Anterior cingulate cortex (tissue), 58 donors: ENCODE data around the gene GRHL3.
A peak's percentile ranks its signal among the peaks of the same experiment; 100 is the strongest.
"Not testable (repeated sequence)": the region's sequence is repeated elsewhere in the genome, so short reads cannot be mapped to it uniquely, and the experiment has no call there.

Source experiments
- DNase-seq, 58 donors: peaks; one replicate each; lab custom pipeline; 2025; lab: John Stamatoyannopoulos, UW

The GRHL3 gene

DNA sequence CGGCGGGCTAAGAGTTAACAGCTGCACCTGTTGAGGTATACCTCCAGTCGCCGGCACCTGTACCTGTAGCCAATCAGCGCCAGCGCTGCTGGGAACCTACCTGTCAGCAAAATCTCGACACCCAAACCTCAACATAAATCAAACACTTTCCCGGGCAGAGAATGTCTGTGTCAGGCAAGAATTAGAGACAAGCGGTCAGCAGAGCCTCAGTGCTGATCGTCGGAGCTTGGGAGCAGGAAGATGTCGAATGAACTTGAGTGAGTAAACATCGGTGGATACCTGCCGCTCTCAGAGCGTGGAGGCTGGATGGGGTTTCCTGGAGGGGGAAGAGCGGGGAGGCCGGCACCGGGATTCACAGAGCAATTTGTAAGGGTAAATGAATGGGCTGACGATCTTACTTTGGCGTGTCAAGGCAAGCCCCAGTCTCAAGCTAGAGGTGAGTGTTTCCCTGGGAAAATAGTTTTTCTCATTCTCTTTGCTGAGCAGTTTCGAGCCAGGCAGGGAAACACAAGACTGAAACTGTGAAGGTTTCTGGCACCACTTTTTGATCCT, at the start of gene GRHL3:
Gene GRHL3 (plus strand): TSS at position 46 of the 552 bp plus-strand sequence. CDS start 195 bp downstream, at position 241.
- DNase-seq, result no peak

GRCh38 chr1:24274203-24275103, 44.7 kb upstream of the GRHL3 start:
- not testable (repeated sequence) for DNase-seq

DNA sequence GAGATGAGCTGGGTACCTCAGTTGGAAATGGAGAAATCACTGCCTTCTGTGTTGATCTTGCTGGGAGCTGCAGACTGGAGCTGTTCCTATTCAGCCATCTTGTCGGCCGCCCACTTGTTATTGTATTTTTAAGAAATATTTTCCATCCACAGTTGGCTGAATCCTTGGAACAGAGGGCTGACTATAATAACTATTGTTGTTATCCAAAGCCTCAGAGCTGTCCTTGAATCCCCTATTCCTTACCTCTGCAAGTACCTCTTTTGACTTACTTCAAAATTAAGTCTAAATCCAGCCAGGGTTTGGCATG, 44.1 kb upstream of the GRHL3 start:
- DNase-seq, result no peak

DNA sequence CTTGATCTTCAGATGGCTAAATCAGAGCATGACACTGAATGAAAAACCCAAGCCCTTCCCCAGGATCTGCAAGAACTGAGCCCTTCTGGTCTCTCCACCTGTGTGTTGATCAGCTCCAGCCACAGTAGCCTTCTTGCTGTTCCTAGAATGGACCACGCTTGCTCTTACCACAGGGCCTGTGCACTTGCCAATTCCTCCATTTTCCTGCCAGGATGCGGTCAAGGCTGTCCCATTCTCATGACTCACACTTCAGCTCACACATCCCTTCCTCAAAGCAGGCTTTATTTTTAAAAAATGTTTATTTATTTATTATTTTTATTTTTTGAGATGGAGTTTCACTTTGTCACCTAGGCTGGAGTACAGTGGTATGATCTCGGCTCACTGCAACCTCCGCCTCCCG, 43.6 kb upstream of the GRHL3 start:
- no peak for DNase-seq

DNA sequence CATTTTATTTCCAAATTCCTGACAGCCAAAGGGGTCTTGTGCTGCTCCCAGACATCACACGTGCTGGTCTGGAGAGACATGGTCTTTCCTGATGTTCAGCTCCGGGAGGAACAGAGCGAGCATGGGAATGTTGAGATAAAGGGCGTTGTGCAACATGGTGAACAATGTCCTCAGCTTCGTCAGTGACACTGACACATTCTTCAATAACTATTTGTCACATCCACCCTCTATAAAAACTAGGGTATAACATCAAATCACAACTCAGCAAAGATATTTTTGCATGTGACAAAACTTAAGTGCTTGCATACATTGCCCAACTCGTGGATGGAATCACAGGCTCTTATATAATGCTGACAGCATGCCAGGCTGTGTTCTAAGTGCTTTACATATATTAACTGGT, 42.4 kb upstream of the GRHL3 start:
- no peak for DNase-seq

DNA sequence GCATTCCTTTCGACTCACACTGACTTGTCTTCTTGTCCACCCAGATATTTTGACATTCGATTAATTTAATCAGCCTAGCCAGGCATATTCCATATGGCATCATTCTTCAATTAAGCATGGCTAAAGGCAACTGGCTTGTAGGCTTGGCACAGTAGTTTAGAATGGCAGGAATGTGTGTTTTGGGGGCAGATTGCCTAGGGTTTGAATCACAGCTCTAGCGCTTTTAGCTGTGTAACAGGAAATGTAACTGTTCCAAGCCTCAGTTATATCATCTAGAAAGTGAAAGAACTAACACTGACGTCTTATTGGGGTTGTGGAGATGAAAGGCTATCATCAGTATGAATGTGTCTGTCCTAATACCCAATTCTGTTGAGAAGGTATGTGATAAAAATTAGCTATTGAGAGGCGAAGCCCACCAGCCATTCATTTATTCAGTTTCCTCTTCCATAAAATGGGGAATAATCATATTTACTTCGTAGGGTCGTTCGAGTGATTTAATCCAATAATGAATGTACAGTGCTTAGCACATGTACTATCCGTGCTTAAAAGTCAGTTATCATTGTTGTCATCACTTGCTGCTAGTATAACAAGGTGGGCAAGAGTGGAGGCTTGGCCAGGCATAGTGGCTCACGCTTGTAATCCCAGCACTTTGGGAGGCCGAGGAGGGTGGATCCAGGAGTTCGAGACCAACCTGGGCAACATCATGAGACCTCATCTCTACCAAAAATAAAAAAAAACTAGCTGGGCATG, 41.6 kb upstream of the GRHL3 start:
- DNase-seq, result no peak

GRCh38 chr1:24278726-24279125, 40.4 kb upstream of the GRHL3 start:
- DNase-seq, result no peak

DNA sequence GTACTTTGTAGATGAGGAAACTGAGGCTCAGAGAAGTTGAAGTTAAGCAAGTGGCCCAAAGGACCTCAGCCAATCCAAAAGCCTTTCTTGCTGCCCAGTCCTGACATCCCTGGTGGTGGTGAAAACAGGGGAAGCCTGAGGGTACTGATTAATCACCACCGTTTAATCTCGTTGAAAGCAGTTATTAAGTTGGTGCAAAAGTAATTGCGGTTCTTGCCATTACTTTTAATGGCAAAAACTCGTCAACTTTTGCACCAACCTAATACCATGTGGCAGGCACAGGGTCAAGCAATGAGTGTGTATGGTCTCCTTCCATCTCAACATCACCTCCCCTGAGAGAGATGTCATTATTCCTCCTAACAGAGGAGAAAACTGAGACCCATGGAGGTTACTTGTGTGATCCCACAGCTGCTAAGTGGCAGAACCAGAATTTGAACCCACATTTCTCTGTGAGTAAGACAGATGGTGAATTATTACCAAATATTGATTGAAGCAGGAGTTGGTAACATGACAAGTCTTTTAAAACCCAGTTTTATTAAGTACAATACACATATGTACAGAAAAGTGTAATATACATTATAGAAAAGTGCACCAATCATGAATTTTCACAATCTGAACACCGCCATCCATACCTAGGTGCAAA, 39.4 kb upstream of the GRHL3 start:
- DNase-seq, result no peak

GRCh38 chr1:24281591-24281990, 37.6 kb upstream of the GRHL3 start:
- no peak for DNase-seq

GRCh38 chr1:24282491-24282890, 36.7 kb upstream of the GRHL3 start:
- no peak for DNase-seq

- no peak for DNase-seq
Observed at GRCh38 chr1:24283326-24284155, 35.6 kb upstream of the GRHL3 start.

- no peak for DNase-seq
Observed at GRCh38 chr1:24284156-24284471, 35.0 kb upstream of the GRHL3 start.

DNA sequence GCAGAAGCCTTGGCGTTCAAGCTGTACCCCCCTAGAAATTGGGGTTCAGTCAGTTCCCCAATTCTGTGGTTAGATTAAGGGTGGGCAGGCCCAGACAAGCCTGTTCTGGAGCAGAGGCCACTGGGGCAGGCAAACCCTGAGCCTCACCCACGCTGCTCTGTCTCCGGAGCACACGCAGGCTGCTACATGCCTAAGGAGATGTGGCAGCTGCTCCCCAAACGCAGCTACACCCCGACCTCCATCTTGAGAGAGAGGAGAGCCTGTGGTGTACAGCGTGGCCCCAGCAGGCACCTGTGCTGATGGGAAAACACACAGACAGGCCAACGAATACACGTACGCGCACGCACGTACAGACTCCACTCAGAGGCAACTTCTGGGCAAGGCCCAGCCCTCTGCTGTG, 33.9 kb upstream of the GRHL3 start:
- no peak for DNase-seq

- no peak for DNase-seq
Observed at GRCh38 chr1:24286246-24287010, 32.7 kb upstream of the GRHL3 start.

GRCh38 chr1:24287779-24288178, 31.4 kb upstream of the GRHL3 start:
- DNase-seq, result not testable (repeated sequence)

DNA sequence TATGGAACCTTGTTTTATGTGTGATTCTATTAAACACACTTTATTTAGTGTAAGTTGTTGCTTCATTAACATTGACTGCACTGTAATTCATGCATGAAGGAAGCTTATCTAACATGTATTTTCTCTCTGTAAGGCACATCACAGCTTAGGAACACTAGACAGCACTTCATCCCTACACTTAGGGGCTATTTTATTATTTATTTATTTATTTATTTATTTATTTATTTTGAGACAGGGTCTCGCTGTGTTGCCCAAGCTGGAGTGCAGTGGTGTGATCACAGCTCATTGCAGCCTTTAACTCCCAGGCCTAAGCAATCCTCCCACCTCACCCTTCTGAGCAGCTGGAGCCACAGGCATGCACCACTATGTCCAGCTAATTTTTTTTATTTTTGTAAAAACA, 30.7 kb upstream of the GRHL3 start:
- no peak for DNase-seq

- DNase-seq, result peak in 56 of 58 donors; percentile 20 to 91 (median 76)
Observed at GRCh38 chr1:24289937-24290595, 29.1 kb upstream of the GRHL3 start.

GRCh38 chr1:24290933-24291487, 28.1 kb upstream of the GRHL3 start:
- DNase-seq, result no peak

DNA sequence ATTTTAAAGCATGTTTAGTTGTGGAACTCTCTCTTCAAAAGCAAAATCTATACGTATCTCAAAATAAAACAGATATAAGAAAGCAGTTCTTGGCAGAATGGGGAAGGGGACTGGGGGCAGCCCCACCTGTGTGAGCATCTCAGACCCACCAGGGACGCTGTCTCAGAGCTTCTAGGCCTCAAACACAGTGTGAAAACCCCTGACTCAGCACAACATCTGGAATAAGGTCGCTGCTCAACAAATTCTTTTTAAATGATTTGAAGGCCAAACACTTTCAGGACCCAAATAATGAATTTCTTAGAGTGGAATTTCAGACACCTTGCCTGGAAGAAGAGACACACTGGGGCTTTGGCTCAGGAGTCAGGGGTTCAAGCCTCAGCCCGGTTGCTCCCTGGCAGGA, 27.1 kb upstream of the GRHL3 start:
- DNase-seq, result no peak
